ENCODE data around the gene NLE1. TPM values are rescaled to one million over a fixed set of nuclear protein-coding genes. Genes with fewer than 3 reads are reported as not detected.
A peak's percentile ranks its signal among the peaks of the same experiment; 100 is the strongest.

NLE1 gene
- total and polyA plus RNA-seq, 12 donors, result 5.0 to 18.7 (median 11.8) TPM

GRCh38 chr17:35083071-35083470, 59.0 kb downstream of the NLE1 start:
- no peak for DNase-seq
- peaks cover 7 to 30% of the 10 kb centered on the region in 2 donors for H3K4me1 ChIP-seq (replicated peaks in 1 of 2)
- no peaks in the 10 kb centered on the region for H3K9me3 ChIP-seq (replicated peaks in 1 of 3)
- no peak overlapping the region for H3K4me3 ChIP-seq
- TF ChIP-seq CTCF (IDR thresholded peaks at IDR 0.05) (no peak), POLR2A (IDR thresholded peaks at IDR 0.05) (no peak)
- H3K36me3 ChIP-seq (replicated peaks in 1 of 2), result no peaks in the 10 kb centered on the region
- no peaks in the 10 kb centered on the region for H3K27me3 ChIP-seq
- 86 to 97% (median 91%) methylated on average over 2 of the region's 2 CpGs for WGBS, 4 donors
- intact Hi-C loops (cut with DNase I), result no loop called here
- no peak overlapping the region for H3K27ac ChIP-seq

GRCh38 chr17:35082073-35082657, 59.9 kb downstream of the NLE1 start:
- 41 to 49% (median 46%) methylated on average over 3 of the region's 3 CpGs for WGBS, 4 donors
- Histone ChIP-seq H3K9me3 (replicated peaks in 1 of 3) (no peaks in the 10 kb centered on the region), H3K27me3 (no peaks in the 10 kb centered on the region), H3K36me3 (replicated peaks in 1 of 2) (no peaks in the 10 kb centered on the region), H3K27ac (peak overlapping the region in 1 of 5 donors; percentile 47), H3K4me3 (no peak overlapping the region), H3K4me1 (replicated peaks in 1 of 2) (peaks cover 0 to 21% of the 10 kb centered on the region in 2 donors)
- intact Hi-C loops (cut with DNase I), result no loop called here
- TF ChIP-seq CTCF (IDR thresholded peaks at IDR 0.05) (no peak), POLR2A (IDR thresholded peaks at IDR 0.05) (no peak)
- DNase-seq, result peak in 5 of 7 donors; percentile 32 to 71 (median 56)

GRCh38 chr17:35081638-35082037, 60.5 kb downstream of the NLE1 start:
- H3K4me3 ChIP-seq, result no peak overlapping the region
- 95 to 97% (median 96%) methylated on average over 1 of the region's 1 CpG for WGBS, 4 donors
- intact Hi-C loops (cut with DNase I), result no loop called here
- peak overlapping the region in 1 of 5 donors; percentile 47 for H3K27ac ChIP-seq
- no peaks in the 10 kb centered on the region for H3K36me3 ChIP-seq (replicated peaks in 1 of 2)
- H3K9me3 ChIP-seq (replicated peaks in 1 of 3), result no peaks in the 10 kb centered on the region
- H3K27me3 ChIP-seq, result no peaks in the 10 kb centered on the region
- TF ChIP-seq CTCF (IDR thresholded peaks at IDR 0.05) (no peak), POLR2A (IDR thresholded peaks at IDR 0.05) (no peak)
- H3K4me1 ChIP-seq (replicated peaks in 1 of 2), result peaks cover 0 to 16% of the 10 kb centered on the region in 2 donors
- no peak for DNase-seq

GRCh38 chr17:35080536-35080935, 61.6 kb downstream of the NLE1 start:
- Histone ChIP-seq H3K4me1 (replicated peaks in 1 of 2) (peaks cover 0 to 16% of the 10 kb centered on the region in 2 donors), H3K9me3 (replicated peaks in 1 of 3) (no peaks in the 10 kb centered on the region), H3K4me3 (no peak overlapping the region), H3K27me3 (no peaks in the 10 kb centered on the region), H3K27ac (no peak overlapping the region), H3K36me3 (replicated peaks in 1 of 2) (no peaks in the 10 kb centered on the region)
- 60 to 88% (median 69%) methylated on average over 1 of the region's 1 CpG for WGBS, 4 donors
- intact Hi-C loops (cut with DNase I), result no loop called here
- no peak for DNase-seq
- TF ChIP-seq CTCF (IDR thresholded peaks at IDR 0.05) (no peak), POLR2A (IDR thresholded peaks at IDR 0.05) (no peak)

All from adrenal gland (tissue), 12 donors.